Fibroblast of pulmonary artery (primary cell): ENCODE results near the gene STIM1.
"Not testable (repeated sequence)": the region's sequence is repeated elsewhere in the genome, so short reads cannot be mapped to it uniquely, and the experiment has no call there.

Experiments used
- DNase-seq: peaks from one replicate; pipeline ENCODE4 v3.0.0-alpha.2; 2010; ENCODE audit warnings: low read depth
- H3K4me3 ChIP-seq: replicated peaks from 2 replicates; pipeline ENCODE4 v1.5.1; 2011; ENCODE audit warnings: low read depth, mild to moderate bottlenecking, control low read depth, low read length, moderate library complexity
- TF ChIP-seq, protein P1 (sequence below): IDR thresholded peaks from 2 replicates; pipeline ENCODE4 v1.5.1; 2011; ENCODE audit warnings: mild to moderate bottlenecking, control low read depth, low read length, inconsistent platforms; ENCODE audit errors: missing control alignments

STIM1 gene

DNA sequence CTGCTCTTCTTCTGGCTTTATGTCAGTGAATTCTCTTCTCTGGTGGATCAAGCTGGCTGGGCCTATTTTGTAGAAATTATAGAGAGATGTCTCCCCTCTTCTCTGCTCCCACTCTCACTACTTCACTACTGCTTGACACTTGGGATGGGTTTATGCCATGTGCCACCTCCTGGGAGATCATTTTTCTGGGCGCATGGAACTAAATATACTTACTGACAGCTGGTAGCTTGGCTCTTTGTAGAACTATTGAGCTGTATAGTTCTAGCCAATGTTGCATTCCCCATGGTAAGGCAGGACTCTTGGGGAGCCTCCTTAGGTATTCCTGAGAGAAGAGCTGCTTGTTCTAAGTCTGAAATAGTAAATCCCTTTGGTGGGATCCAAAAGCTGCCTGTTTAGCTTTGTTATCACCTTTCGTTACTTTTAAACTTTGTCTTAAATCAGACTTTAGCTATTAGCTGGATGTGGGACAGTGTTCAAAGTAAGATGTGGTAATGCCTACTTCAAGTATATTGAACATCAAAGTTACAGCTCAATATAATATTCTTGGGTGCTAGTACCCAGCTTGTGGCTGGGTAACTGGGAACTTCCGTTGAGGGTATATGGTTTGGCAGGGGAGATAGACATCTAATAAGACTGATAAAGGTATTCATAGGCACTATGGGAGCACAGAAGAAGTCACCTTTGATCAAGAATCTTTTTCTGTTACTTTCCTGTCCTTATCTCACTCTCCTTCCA, 151.6 kb downstream of the STIM1 start:
- TF ChIP-seq, protein P1, sequence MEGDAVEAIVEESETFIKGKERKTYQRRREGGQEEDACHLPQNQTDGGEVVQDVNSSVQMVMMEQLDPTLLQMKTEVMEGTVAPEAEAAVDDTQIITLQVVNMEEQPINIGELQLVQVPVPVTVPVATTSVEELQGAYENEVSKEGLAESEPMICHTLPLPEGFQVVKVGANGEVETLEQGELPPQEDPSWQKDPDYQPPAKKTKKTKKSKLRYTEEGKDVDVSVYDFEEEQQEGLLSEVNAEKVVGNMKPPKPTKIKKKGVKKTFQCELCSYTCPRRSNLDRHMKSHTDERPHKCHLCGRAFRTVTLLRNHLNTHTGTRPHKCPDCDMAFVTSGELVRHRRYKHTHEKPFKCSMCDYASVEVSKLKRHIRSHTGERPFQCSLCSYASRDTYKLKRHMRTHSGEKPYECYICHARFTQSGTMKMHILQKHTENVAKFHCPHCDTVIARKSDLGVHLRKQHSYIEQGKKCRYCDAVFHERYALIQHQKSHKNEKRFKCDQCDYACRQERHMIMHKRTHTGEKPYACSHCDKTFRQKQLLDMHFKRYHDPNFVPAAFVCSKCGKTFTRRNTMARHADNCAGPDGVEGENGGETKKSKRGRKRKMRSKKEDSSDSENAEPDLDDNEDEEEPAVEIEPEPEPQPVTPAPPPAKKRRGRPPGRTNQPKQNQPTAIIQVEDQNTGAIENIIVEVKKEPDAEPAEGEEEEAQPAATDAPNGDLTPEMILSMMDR = no peak
- no peak overlapping the region for H3K4me3 ChIP-seq
- no peak for DNase-seq

DNA sequence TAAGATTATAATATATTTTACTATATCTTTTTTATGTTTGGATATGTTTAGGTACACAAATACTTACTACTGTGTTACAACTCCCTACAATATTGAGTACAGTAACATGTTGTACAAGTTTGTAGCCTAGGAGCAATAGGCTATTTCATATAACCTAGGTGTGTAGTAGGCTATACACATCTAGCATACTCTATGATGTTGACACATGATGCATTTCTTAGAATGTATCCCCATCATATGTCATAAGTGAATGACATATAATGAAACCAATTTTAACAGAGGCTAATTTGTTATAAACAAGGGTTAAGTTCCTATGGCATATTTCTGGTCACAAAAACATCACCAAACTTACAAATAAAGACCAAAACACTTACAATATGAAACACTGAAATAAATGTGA, 152.7 kb downstream of the STIM1 start:
- no peak for DNase-seq
- TF ChIP-seq, protein P1 = no peak
- H3K4me3 ChIP-seq = no peak overlapping the region

DNA sequence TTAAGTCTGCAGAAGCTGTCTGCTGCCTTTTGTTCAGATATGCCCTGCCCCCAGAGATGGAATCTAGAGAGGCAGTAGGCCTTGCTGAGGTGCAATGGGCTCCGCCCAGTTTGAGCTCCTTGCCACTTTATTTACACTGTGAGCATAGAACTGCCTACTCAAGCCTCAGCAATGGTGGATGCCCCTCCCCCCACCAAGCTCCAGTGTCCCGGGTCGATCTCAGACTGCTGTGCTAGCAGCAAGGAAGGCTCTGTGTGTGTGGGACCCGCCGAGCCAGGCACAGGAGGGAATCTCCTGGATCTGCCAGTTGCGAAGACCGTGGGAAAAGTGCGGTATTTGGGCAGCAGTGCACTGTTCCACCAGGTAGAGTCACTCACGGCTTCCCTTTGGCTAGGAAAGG, 161.1 kb downstream of the STIM1 start:
- not testable (repeated sequence) for H3K4me3 ChIP-seq, DNase-seq

DNA sequence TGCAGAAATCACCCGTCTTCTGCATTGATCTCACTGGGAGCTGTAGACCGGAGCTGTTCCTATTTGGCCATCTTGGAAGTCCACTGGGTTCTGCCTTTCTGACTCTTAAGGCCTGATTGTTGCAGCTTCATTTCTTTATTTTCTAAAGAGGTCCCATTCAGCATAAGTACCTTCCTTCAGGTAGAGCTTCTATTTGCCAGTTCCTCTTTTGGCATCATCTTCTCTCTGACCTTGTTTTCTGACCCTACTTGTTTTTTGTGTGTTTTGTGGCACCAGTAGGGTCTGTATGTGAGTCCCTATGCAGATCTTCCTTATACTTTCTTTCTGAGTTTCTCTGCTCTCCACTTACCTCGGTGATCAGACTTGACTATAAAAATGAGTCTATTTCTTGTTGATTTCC, 161.7 kb downstream of the STIM1 start:
- TF ChIP-seq, protein P1 = no peak
- no peak for DNase-seq
- H3K4me3 ChIP-seq = no peak overlapping the region

DNA sequence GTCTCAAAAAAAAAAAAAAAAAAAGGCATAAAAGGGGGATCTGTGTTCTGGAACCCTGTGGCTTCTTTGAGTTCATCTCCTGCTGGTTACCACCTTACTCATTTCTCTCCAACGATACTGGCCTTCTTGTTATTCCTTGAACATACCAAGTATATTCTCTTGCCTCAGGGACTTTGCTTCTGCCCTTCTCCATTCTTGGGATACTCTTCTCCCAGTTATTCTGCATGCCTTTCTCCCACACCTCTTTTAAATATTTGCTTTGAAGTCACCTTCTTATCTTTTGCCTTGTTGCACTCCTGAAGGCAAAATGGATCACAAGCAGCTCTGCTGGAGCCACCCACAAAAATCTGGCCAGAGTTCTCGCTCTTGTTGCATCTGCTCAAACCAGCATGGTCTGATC, 163.2 kb downstream of the STIM1 start:
- TF ChIP-seq, protein P1 = no peak
- H3K4me3 ChIP-seq = no peak overlapping the region
- DNase-seq = no peak

DNA sequence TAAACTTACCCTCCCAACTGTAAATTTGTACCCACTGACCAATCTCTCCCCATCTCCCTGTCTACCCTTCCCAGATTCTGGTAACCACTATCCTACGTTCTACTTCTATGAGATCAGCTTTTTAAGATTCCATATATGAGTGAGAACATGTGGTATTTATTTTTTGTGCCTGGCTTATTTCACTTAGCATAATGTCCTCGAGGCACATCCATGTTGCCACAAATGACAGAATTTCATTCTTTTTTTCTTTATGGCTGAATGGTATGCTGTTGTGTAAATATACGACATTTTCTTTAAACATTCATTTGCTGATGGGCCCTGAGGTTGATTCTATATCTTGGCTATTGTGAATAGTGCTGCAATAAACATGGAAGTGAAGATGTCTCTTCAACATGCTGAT, 164.4 kb downstream of the STIM1 start:
- H3K4me3 ChIP-seq = no peak overlapping the region
- DNase-seq = no peak
- TF ChIP-seq, protein P1 = no peak

DNA sequence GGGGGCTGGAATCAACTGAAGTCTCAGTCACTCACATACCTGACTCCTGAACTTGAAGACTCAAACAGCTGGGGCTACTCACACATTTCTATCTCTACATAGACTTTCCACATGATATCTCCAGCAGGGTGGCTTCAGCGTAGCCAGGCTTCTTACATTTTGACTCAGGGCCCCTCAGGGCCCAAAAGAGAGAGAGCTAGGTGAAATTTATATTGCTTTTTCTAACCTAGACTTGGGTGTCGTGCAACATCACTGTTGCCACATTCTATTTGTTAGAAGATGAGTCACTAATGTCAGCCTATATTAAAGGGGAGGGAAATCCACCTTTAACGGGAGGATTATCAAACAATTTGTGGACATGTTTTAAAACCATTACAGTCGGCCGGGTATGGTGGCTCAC, 167.2 kb downstream of the STIM1 start:
- no peak overlapping the region for H3K4me3 ChIP-seq
- DNase-seq = no peak
- TF ChIP-seq, protein P1 = no peak
